GM10248 (cell line): ENCODE measurements around the gene IL10RB.
"Not testable (repeated sequence)": the region's sequence is repeated elsewhere in the genome, so short reads cannot be mapped to it uniquely, and the experiment has no call there.

Experiments
- CTCF ChIA-PET: fragments of 300-600 bp; sonication (Branson Sonifier 250); formaldehyde crosslinking; extraction: SDS; loops from one replicate; lab custom pipeline; 2021; ENCODE audit warnings: antibody characterized with exemption; lab: Yijun Ruan, JAX
- POLR2A ChIA-PET: fragments of 350-650 bp; sonication (Branson Sonifier 250); formaldehyde crosslinking; extraction: SDS; loops from one replicate; lab custom pipeline; 2020; ENCODE audit warnings: antibody characterized with exemption; lab: Yijun Ruan, JAX
- DNase-seq: peaks from one replicate; pipeline ENCODE4 v3.0.0; 2012; ENCODE audit errors: extremely low spot score
- TF ChIP-seq, protein P1 (sequence below): IDR thresholded peaks from 2 replicates; pipeline ENCODE4 v1.5.1; 2012; ENCODE audit warnings: mild to moderate bottlenecking, low read depth; ENCODE audit errors: extremely low read depth, missing control alignments, control extremely low read depth

IL10RB gene

DNA sequence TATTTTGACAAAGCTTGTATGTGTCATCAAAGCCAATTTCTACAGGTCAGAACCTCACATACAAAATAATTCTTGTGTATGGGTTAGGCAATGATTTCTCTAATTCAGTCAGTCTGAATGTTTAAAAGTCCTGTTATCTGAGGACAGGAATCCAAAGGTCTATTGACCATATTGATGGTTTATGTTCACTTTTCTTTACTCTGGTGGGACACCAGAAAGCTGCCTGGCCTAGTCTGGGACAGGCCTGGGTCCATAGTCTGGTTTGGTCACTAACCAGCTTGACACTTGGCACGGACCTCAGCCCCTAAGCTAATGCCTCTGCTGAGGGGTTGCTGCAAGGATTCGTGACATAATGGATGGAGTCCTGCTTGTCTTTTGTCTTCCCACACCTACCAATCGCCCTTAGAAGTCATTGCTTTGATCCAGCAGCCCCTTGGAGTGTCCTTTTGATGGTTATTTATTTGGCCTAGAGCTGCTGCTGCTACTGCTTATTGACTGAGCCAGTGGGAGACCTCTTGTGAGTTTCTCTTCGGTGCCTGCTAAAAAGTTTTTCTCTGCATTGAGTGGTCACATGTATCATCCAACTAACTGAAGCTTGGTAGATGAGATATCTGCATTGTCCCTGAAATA, 20.8 kb upstream of the IL10RB start:
- no peak for DNase-seq
- ChIA-PET CTCF (interaction anchor here (1.2 kb wide), 1 partner anchor 48 kb away, joined by 4 read pairs; no protein-coding TSS in a partner anchor), POLR2A (no interaction called here)
- TF ChIP-seq, protein P1, sequence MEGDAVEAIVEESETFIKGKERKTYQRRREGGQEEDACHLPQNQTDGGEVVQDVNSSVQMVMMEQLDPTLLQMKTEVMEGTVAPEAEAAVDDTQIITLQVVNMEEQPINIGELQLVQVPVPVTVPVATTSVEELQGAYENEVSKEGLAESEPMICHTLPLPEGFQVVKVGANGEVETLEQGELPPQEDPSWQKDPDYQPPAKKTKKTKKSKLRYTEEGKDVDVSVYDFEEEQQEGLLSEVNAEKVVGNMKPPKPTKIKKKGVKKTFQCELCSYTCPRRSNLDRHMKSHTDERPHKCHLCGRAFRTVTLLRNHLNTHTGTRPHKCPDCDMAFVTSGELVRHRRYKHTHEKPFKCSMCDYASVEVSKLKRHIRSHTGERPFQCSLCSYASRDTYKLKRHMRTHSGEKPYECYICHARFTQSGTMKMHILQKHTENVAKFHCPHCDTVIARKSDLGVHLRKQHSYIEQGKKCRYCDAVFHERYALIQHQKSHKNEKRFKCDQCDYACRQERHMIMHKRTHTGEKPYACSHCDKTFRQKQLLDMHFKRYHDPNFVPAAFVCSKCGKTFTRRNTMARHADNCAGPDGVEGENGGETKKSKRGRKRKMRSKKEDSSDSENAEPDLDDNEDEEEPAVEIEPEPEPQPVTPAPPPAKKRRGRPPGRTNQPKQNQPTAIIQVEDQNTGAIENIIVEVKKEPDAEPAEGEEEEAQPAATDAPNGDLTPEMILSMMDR: no peak

DNA sequence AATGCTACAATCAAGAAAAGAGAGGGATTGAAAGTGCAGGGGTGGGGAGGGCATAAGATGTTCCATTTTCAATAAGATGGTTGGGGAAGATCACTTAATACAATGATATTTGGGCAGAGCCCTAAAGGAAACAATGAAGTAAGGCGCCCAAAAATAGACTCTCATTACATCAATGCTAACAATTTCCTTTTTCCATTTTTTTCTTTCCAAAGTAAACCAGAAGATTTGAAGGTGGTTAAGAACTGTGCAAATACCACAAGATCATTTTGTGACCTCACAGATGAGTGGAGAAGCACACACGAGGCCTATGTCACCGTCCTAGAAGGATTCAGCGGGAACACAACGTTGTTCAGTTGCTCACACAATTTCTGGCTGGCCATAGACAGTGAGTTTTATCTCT, 19.7 kb upstream of the IL10RB start:
- no peak for DNase-seq
- ChIA-PET CTCF (no interaction called here), POLR2A (no interaction called here)
- TF ChIP-seq, protein P1: no peak

DNA sequence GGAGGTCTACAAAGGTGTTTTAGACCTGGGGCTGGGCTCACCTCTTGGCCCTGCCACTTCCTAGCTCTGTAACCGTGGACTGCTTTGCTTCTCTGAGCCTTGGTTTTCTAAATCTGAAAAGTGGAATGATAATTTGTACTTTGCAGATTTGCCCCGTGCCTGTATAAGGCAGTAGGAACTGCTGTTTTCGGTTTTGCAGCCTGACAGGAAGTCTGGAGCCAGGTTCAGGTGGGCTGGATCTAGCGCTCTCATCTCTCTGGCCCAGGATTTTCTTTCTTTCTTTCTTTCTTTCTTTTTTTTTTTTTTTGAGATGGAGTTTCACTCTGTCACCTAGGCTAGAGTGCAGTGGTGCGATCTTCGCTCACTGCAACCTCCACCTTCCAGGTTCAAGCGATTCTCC, 19.2 kb upstream of the IL10RB start:
- no peak for DNase-seq
- TF ChIP-seq, protein P1: no peak
- POLR2A ChIA-PET: no interaction called here
- CTCF ChIA-PET: interaction anchor here (0.9 kb wide), 1 partner anchor 50 kb away, joined by 3 read pairs; no protein-coding TSS in a partner anchor

DNA sequence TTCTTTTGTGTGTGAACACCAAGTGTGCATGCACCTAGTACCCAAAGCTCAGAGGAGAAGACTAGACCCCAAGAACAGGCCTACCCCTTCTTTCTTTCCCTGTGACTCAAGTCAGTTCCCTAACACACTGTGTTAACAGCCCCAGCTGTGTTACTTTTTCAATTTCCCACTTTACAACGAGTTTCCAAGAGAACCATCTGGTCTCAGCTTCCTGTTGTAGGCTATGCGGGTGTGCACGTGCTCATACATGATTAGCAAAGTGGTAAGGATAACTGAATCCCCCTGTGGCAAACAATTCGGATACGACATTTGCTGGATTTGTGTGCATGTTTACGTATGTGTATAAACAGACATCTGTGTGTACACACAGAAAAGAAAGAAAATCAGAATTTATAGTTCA, 18.6 kb upstream of the IL10RB start:
- POLR2A ChIA-PET: no interaction called here
- no peak for DNase-seq
- TF ChIP-seq, protein P1: no peak
- CTCF ChIA-PET: interaction anchor here (0.9 kb wide), 1 partner anchor 51 kb away, joined by 3 read pairs; no protein-coding TSS in a partner anchor

DNA sequence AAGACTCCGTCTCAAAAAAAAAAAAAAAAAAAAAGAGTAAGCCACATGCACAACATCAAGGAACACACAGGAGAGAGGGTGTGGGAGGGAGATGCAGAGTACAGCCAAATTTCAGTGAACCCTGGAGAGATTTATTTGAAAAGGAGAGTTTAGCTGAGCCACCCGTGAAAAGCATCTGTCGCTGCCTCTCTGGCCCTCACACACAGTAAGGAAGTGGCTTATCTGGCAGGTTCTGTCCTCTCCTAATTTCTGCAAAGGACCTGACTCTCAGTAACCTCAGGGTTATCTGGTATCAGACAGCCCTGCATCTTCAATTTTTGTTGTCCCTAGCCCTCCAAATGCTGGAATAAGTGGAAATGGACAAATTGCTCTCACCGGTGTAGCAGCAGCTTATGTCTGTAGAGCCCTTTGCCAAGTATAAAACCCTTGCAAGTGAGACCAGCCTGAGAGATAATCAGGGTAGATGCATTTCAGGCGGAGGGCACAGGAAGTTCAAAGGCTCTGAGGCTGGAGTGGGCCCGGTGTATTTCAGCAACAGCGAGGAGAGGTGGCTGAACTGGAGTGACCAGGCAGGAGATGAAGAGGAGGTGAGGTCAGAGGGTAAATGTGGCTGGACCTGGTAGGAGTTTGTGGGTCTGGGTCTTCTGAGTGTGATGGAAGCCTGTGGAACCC, 16.7 kb upstream of the IL10RB start:
- CTCF ChIA-PET: interaction anchor here (1.0 to 1.7 kb wide), 3 partner anchors 10 to 52 kb away, joined by 3 read pairs; no protein-coding TSS in a partner anchor
- TF ChIP-seq, protein P1: no peak
- no peak for DNase-seq

DNA sequence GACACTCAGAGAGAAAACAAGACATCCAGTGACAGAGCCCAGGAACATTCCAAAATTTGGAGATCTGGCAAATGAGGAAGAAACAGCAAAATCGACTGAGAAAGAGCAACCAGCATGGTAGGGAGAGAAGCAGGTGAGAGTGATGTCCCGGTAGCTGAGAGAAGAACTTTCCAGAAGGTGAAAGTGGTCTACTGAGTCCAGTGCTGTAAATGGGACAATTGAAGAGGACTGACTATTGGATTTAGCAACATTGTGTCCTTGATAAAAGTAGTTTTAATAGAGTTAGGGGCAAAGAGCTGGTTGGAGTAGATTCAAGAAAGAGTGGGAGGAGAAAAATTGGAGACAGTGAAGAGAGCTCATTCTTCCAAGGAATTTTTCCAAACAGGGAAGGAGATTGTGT, 15.0 kb upstream of the IL10RB start:
- DNase-seq: no peak
- ChIA-PET POLR2A (no interaction called here), CTCF (interaction anchor here (1.1 to 1.7 kb wide), 8 partner anchors 10 to 110 kb away, joined by 3 to 6 read pairs (median 5); partner anchors contain the start of gene IL10RB)
- TF ChIP-seq, protein P1: no peak

More for the DNA sequence above, 16.7 kb upstream of the IL10RB start:
- POLR2A ChIA-PET: no interaction called here

DNA sequence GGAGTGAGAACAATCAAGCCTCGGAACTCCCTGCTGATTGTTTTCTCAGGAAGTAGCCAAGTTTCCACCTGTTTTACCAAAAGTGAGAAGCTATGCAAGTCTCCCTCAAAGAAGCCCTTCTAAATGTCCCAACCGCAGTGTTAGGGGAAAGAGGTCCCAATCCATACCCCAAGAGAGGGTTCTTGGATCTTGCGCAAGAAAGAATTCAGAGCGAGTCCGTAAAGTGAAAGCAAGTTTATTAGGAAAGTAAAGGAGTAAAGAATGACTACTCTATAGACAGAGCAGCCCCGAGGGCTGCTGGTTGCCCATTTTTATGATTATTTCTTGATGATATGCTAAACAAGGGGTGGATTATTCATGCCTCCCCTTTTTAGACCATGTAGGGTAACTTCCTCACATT, 12.8 kb upstream of the IL10RB start:
- CTCF ChIA-PET, POLR2A ChIA-PET, DNase-seq: not testable (repeated sequence)
